ACC112 (cell line): ENCODE measurements around the gene KRT222.

ENCODE experiments used
- H2AFZ ChIP-seq: fragments of 200-600 bp; sonication (generic); one replicate; pipeline ENCODE4 v1.6.0; 2017; ENCODE audit warnings: antibody characterized with exemption, low read length; ENCODE audit not compliant: unreplicated experiment
- H3K27ac ChIP-seq: fragments of 200-600 bp; sonication (generic); 2 replicates; pipeline ENCODE4 v1.5.1; 2014; ENCODE audit warnings: low read depth, mild to moderate bottlenecking, antibody characterized with exemption, low read length, moderate library complexity
- H3K27me3 ChIP-seq: fragments of 200-600 bp; sonication (generic); 2 replicates; pipeline ENCODE4 v1.6.1; 2014; ENCODE audit warnings: mild to moderate bottlenecking, antibody characterized with exemption, low read length, moderate library complexity, mixed read lengths; ENCODE audit not compliant: insufficient read depth
- H3K36me3 ChIP-seq: fragments of 200-600 bp; sonication (generic); 2 replicates; pipeline ENCODE4 v1.6.1; 2016; ENCODE audit warnings: mild to moderate bottlenecking, antibody characterized with exemption, low read length, moderate library complexity, mixed read lengths; ENCODE audit not compliant: insufficient read depth
- H3K4me1 ChIP-seq: fragments of 200-600 bp; sonication (generic); one replicate; pipeline ENCODE4 v1.6.1; 2016; ENCODE audit warnings: low read length, mixed read lengths; ENCODE audit not compliant: insufficient read depth, unreplicated experiment, control insufficient read depth
- H3K4me3 ChIP-seq: fragments of 200-600 bp; sonication (generic); 2 replicates; pipeline ENCODE4 v1.5.1; 2014; ENCODE audit warnings: mild to moderate bottlenecking, low read depth, low read length
- H3K79me2 ChIP-seq: fragments of 200-600 bp; sonication (generic); one replicate; pipeline ENCODE4 v1.6.0; 2016; ENCODE audit warnings: low read length; ENCODE audit not compliant: control insufficient read depth, unreplicated experiment, insufficient read depth

The KRT222 gene

DNA sequence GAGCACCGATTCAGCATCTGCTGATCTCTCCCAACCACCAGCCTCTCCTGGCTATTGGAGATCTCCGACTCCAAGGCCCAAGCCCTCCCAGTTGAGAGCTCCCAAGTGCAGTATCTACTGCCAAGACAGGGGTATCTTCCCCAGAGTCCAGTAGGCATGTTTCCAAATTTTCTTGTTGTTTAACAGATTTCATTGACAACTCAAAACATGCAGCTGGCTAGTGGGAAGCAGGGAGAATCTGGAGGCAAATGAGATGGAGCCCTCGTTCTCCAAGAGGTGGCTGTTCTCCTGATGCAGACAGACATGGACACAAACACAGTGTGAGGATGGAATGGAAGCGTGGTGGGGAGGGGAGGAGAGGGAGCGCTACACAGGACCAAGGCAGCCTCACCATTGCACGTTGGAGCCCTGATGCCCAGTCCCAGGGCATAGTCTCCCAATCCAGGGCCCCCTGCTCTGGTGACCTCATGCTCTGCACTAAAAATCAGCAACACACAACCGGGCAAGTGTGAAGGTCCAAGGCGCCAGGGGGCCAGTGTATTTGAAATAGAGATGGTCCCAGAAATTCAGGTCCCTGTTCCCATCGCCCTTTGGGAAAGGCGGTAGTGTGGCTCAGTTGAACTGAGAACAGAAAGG lies 49.0 kb downstream of the KRT222 start:
- H3K36me3 ChIP-seq: no peaks in the 10 kb centered on the region
- no peaks in the 10 kb centered on the region for H3K27me3 ChIP-seq
- H3K4me3 ChIP-seq: no peak overlapping the region
- H3K27ac ChIP-seq: no peak overlapping the region
- no peak overlapping the region for H2AFZ ChIP-seq
- no peaks in the 10 kb centered on the region for H3K79me2 ChIP-seq
- no peaks in the 10 kb centered on the region for H3K4me1 ChIP-seq

- H2AFZ ChIP-seq: no peak overlapping the region
- H3K4me1 ChIP-seq: no peaks in the 10 kb centered on the region
- H3K79me2 ChIP-seq: no peaks in the 10 kb centered on the region
- H3K27ac ChIP-seq: no peak overlapping the region
- no peaks in the 10 kb centered on the region for H3K27me3 ChIP-seq
- H3K36me3 ChIP-seq: no peaks in the 10 kb centered on the region
- H3K4me3 ChIP-seq: no peak overlapping the region
Observed at GRCh38 chr17:40615068-40615840, 49.7 kb downstream of the KRT222 start.

DNA sequence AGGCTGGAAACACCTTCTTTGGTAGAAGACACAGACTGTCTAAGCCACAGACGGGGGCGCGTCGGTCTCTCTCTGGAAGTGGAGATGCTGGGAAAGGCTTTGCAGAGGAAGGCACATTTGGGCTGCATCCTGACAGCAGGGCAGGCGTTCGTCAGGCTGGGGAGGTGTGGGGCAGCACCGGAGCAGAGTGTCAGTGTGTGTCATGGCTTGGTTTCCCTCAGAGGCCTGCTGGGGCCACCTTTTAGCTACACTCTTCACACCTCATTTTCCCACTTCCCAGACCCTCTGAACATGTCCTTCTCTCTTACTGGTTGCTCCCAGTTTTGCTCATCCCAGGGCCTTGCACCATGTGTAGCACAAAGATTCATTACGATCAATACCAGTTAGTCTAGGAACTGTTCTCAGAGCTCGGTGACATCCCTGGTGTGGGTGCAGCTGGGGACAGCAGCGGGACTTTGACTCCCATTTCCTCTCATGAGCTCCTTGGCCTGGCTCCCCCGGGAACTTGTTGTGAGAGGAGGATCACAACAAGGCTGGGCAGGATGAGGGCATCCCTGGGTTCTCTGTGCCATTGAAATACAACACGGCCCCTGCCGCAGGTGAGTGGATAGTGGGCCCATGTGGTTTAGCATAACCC lies 50.4 kb downstream of the KRT222 start:
- Histone ChIP-seq H3K27ac (no peak overlapping the region), H3K27me3 (no peaks in the 10 kb centered on the region), H3K79me2 (no peaks in the 10 kb centered on the region), H3K4me3 (no peak overlapping the region), H3K36me3 (no peaks in the 10 kb centered on the region), H3K4me1 (no peaks in the 10 kb centered on the region), H2AFZ (no peak overlapping the region)

DNA sequence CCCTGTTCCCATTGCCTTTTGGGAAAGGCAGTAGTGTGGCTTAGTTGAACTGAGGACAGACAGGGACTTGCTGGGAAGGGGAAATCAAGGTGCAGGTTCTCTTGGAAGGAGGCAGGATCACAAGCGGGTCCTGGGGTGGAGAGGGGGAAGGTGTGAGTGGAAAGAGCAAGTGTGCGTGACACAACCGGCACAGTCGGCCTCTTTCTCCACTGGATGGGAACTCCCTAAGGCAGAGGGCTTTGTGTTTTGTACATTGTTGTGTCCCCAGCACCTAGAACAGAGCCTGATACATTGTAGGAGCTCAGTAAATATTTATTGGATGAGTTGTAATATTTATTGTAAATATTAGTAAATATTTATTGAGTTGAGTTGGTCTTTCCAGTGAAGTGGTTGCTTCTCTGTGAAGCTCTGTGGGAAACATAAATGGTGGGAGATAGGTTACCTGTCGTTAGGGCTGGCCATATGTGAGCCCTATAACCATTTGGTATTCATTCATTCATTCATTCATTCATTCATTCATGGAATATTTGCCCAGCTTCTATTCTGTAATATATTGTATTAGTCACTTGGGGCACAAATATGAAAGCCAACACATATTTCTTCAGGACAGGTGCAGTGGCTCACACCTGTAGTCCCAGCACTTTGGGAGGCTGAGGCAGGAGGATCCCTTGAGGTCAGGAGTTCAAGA lies 51.4 kb downstream of the KRT222 start:
- H3K79me2 ChIP-seq: no peaks in the 10 kb centered on the region
- no peak overlapping the region for H3K4me3 ChIP-seq
- H2AFZ ChIP-seq: no peak overlapping the region
- H3K36me3 ChIP-seq: no peaks in the 10 kb centered on the region
- H3K27me3 ChIP-seq: no peaks in the 10 kb centered on the region
- no peaks in the 10 kb centered on the region for H3K4me1 ChIP-seq
- H3K27ac ChIP-seq: no peak overlapping the region

DNA sequence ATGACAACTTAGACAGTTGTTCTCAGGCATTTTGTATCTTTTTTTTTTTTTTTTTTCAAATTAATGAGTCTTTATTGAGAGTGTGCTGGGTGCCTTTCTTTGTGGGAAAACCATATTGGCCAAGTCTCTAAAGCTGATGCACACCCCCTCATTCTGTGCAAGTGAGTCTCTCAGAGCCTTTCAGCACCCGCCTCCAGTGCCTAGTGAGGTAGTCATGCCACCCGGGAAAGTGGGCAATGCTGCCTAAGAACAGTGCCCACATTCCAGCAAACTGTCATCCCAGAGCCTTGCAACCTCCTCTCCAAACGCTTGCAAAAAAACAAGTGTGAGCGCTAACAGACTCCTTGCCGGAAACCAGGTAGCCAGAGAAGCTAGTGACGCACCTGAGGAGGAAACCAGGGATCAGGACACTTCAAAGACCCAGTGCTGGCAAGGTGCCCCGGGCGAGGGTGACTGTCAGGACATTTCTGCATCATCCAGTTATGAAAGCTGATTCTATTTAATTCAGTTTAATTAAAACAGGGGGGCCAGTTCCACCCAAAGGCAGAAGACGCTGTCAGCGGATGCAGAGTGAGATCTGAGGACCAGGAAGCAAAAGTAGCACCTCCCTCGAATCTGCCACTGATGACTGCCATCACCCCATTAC lies 52.3 kb downstream of the KRT222 start:
- H3K4me3 ChIP-seq: no peak overlapping the region
- H3K79me2 ChIP-seq: no peaks in the 10 kb centered on the region
- no peaks in the 10 kb centered on the region for H3K36me3 ChIP-seq
- H3K4me1 ChIP-seq: no peaks in the 10 kb centered on the region
- H3K27ac ChIP-seq: no peak overlapping the region
- no peak overlapping the region for H2AFZ ChIP-seq
- no peaks in the 10 kb centered on the region for H3K27me3 ChIP-seq

GRCh38 chr17:40611840-40612474 lies 53.0 kb downstream of the KRT222 start:
- Histone ChIP-seq H3K79me2 (no peaks in the 10 kb centered on the region), H3K36me3 (no peaks in the 10 kb centered on the region), H3K4me1 (no peaks in the 10 kb centered on the region), H3K4me3 (no peak overlapping the region), H2AFZ (no peak overlapping the region), H3K27me3 (no peaks in the 10 kb centered on the region), H3K27ac (no peak overlapping the region)

DNA sequence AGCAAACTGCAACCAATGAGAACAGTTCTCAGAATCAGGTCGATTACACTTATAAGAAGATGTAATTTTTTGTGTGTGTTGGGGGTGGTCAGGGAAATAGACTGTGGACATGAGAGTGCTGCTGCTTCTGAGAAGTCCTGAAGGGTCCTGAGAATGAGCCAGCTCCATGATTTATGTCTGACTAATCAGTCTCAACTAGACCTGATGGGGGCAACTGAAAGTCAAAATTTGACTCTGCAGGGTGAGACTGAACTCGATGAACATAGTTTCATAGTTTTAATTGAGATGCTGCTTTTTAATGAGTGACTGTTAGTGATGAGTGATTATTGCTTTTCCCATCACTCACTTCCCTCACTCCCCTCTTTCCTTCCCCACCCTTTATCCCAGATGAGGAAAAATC lies 54.6 kb downstream of the KRT222 start:
- no peak overlapping the region for H3K27ac ChIP-seq
- H3K27me3 ChIP-seq: no peaks in the 10 kb centered on the region
- no peaks in the 10 kb centered on the region for H3K79me2 ChIP-seq

GRCh38 chr17:40608061-40608581 lies 56.9 kb downstream of the KRT222 start:
- no peak overlapping the region for H3K4me3 ChIP-seq
- H3K36me3 ChIP-seq: no peaks in the 10 kb centered on the region
- no peaks in the 10 kb centered on the region for H3K4me1 ChIP-seq
- no peak overlapping the region for H2AFZ ChIP-seq
- no peak overlapping the region for H3K27ac ChIP-seq
- no peaks in the 10 kb centered on the region for H3K79me2 ChIP-seq
- H3K27me3 ChIP-seq: no peaks in the 10 kb centered on the region

More for the DNA sequence above, 54.6 kb downstream of the KRT222 start:
- Histone ChIP-seq H3K36me3 (no peaks in the 10 kb centered on the region), H2AFZ (no peak overlapping the region), H3K4me3 (no peak overlapping the region), H3K4me1 (no peaks in the 10 kb centered on the region)

- Histone ChIP-seq H3K27me3 (no peaks in the 10 kb centered on the region), H2AFZ (no peak overlapping the region)
Observed at GRCh38 chr17:40607641-40608040, 57.3 kb downstream of the KRT222 start.

More at GRCh38 chr17:40607641-40608040, 57.3 kb downstream of the KRT222 start:
- H3K4me1 ChIP-seq: no peaks in the 10 kb centered on the region
- no peak overlapping the region for H3K27ac ChIP-seq
- H3K79me2 ChIP-seq: no peaks in the 10 kb centered on the region
- no peaks in the 10 kb centered on the region for H3K36me3 ChIP-seq
- no peak overlapping the region for H3K4me3 ChIP-seq
